ENCODE data around the gene CARM1.
"Not testable (repeated sequence)": the region's sequence is repeated elsewhere in the genome, so short reads cannot be mapped to it uniquely, and the experiment has no call there.

The CARM1 gene

GRCh38 chr19:10871711-10872545 lies 575 bp downstream of the CARM1 start:
- Histone ChIP-seq H2AFZ (ENCODE audit: low read depth, low read length) (peak overlapping the region; percentile 71), H3K4me3 (ENCODE audit: low read length) (peak overlapping the region; percentile 98), H3K9me3 (ENCODE audit: low read length) (no peaks in the 10 kb centered on the region), H3K4me1 (ENCODE audit: insufficient read depth, low read length) (peaks cover 17% of the 10 kb centered on the region), H3K27me3 (ENCODE audit: insufficient read depth, low read length) (no peaks in the 10 kb centered on the region), H3K36me3 (ENCODE audit: insufficient read depth, low read length) (peaks cover 5% of the 10 kb centered on the region)

- Histone ChIP-seq H3K4me3 (ENCODE audit: low read length) (peak overlapping the region; percentile 98), H3K4me1 (ENCODE audit: insufficient read depth, low read length) (peaks cover 18% of the 10 kb centered on the region), H3K36me3 (ENCODE audit: insufficient read depth, low read length) (peaks cover 5% of the 10 kb centered on the region), H3K9me3 (ENCODE audit: low read length) (no peaks in the 10 kb centered on the region), H2AFZ (ENCODE audit: low read depth, low read length) (peak overlapping the region; percentile 71), H3K27me3 (ENCODE audit: insufficient read depth, low read length) (no peaks in the 10 kb centered on the region)
These were observed 1.3 kb downstream of the CARM1 start for GRCh38 chr19:10872546-10873107.

GRCh38 chr19:10874024-10874423 lies 2.7 kb downstream of the CARM1 start:
- Histone ChIP-seq H3K4me3 (ENCODE audit: low read length) (no peak overlapping the region), H3K9me3 (ENCODE audit: low read length) (no peaks in the 10 kb centered on the region), H3K4me1 (ENCODE audit: insufficient read depth, low read length) (peaks cover 18% of the 10 kb centered on the region), H3K36me3 (ENCODE audit: insufficient read depth, low read length) (peaks cover 5% of the 10 kb centered on the region), H2AFZ (ENCODE audit: low read depth, low read length) (no peak overlapping the region), H3K27me3 (ENCODE audit: insufficient read depth, low read length) (no peaks in the 10 kb centered on the region)

- no peaks in the 10 kb centered on the region for H3K9me3 ChIP-seq (ENCODE audit: low read length)
- no peaks in the 10 kb centered on the region for H3K27me3 ChIP-seq (ENCODE audit: insufficient read depth, low read length)
- no peak overlapping the region for H2AFZ ChIP-seq (ENCODE audit: low read depth, low read length)
- H3K4me3 ChIP-seq (ENCODE audit: low read length): no peak overlapping the region
- peaks cover 35% of the 10 kb centered on the region for H3K4me1 ChIP-seq (ENCODE audit: insufficient read depth, low read length)
- H3K36me3 ChIP-seq (ENCODE audit: insufficient read depth, low read length): peaks cover 5% of the 10 kb centered on the region
These were observed 5.3 kb downstream of the CARM1 start for GRCh38 chr19:10876459-10877240.

GRCh38 chr19:10877608-10878007 lies 6.3 kb downstream of the CARM1 start:
- H3K36me3 ChIP-seq (ENCODE audit: insufficient read depth, low read length); H3K9me3 ChIP-seq (ENCODE audit: low read length); H3K4me3 ChIP-seq (ENCODE audit: low read length); H3K27me3 ChIP-seq (ENCODE audit: insufficient read depth, low read length); H2AFZ ChIP-seq (ENCODE audit: low read depth, low read length): not testable (repeated sequence)
- peaks cover 43% of the 10 kb centered on the region for H3K4me1 ChIP-seq (ENCODE audit: insufficient read depth, low read length)

- no peak overlapping the region for H3K4me3 ChIP-seq (ENCODE audit: low read length)
- H2AFZ ChIP-seq (ENCODE audit: low read depth, low read length): no peak overlapping the region
- H3K4me1 ChIP-seq (ENCODE audit: insufficient read depth, low read length): peaks cover 44% of the 10 kb centered on the region
- no peaks in the 10 kb centered on the region for H3K9me3 ChIP-seq (ENCODE audit: low read length)
- no peaks in the 10 kb centered on the region for H3K27me3 ChIP-seq (ENCODE audit: insufficient read depth, low read length)
- peaks cover 5% of the 10 kb centered on the region for H3K36me3 ChIP-seq (ENCODE audit: insufficient read depth, low read length)
These were observed 6.9 kb downstream of the CARM1 start for GRCh38 chr19:10878253-10878652.

GRCh38 chr19:10881403-10882107 lies 10.2 kb downstream of the CARM1 start:
- no peaks in the 10 kb centered on the region for H3K36me3 ChIP-seq (ENCODE audit: insufficient read depth, low read length)
- H3K9me3 ChIP-seq (ENCODE audit: low read length): no peaks in the 10 kb centered on the region
- no peak overlapping the region for H2AFZ ChIP-seq (ENCODE audit: low read depth, low read length)
- peaks cover 59% of the 10 kb centered on the region for H3K4me1 ChIP-seq (ENCODE audit: insufficient read depth, low read length)
- H3K27me3 ChIP-seq (ENCODE audit: insufficient read depth, low read length): no peaks in the 10 kb centered on the region
- no peak overlapping the region for H3K4me3 ChIP-seq (ENCODE audit: low read length)

- Histone ChIP-seq H3K36me3 (ENCODE audit: insufficient read depth, low read length) (no peaks in the 10 kb centered on the region), H3K27me3 (ENCODE audit: insufficient read depth, low read length) (no peaks in the 10 kb centered on the region), H3K9me3 (ENCODE audit: low read length) (no peaks in the 10 kb centered on the region), H3K4me3 (ENCODE audit: low read length) (no peak overlapping the region), H2AFZ (ENCODE audit: low read depth, low read length) (no peak overlapping the region), H3K4me1 (ENCODE audit: insufficient read depth, low read length) (peaks cover 59% of the 10 kb centered on the region)
These were observed 10.7 kb downstream of the CARM1 start for GRCh38 chr19:10882108-10882457.

- Histone ChIP-seq H3K36me3 (ENCODE audit: insufficient read depth, low read length) (no peaks in the 10 kb centered on the region), H2AFZ (ENCODE audit: low read depth, low read length) (no peak overlapping the region), H3K4me1 (ENCODE audit: insufficient read depth, low read length) (peaks cover 80% of the 10 kb centered on the region), H3K4me3 (ENCODE audit: low read length) (no peak overlapping the region), H3K27me3 (ENCODE audit: insufficient read depth, low read length) (no peaks in the 10 kb centered on the region), H3K9me3 (ENCODE audit: low read length) (no peaks in the 10 kb centered on the region)
These were observed 12.9 kb downstream of the CARM1 start for GRCh38 chr19:10884274-10884673.

- Histone ChIP-seq H3K4me3 (ENCODE audit: low read length) (no peak overlapping the region), H3K9me3 (ENCODE audit: low read length) (no peaks in the 10 kb centered on the region), H3K36me3 (ENCODE audit: insufficient read depth, low read length) (no peaks in the 10 kb centered on the region), H3K4me1 (ENCODE audit: insufficient read depth, low read length) (peaks cover 72% of the 10 kb centered on the region), H2AFZ (ENCODE audit: low read depth, low read length) (no peak overlapping the region), H3K27me3 (ENCODE audit: insufficient read depth, low read length) (no peaks in the 10 kb centered on the region)
These were observed 14.1 kb downstream of the CARM1 start for GRCh38 chr19:10885201-10886169.

GRCh38 chr19:10887616-10888367 lies 16.4 kb downstream of the CARM1 start:
- no peaks in the 10 kb centered on the region for H3K36me3 ChIP-seq (ENCODE audit: insufficient read depth, low read length)
- no peaks in the 10 kb centered on the region for H3K27me3 ChIP-seq (ENCODE audit: insufficient read depth, low read length)
- H3K9me3 ChIP-seq (ENCODE audit: low read length): no peaks in the 10 kb centered on the region
- peaks cover 69% of the 10 kb centered on the region for H3K4me1 ChIP-seq (ENCODE audit: insufficient read depth, low read length)
- H3K4me3 ChIP-seq (ENCODE audit: low read length): no peak overlapping the region
- H2AFZ ChIP-seq (ENCODE audit: low read depth, low read length): no peak overlapping the region

Data from neuron (in vitro differentiated cells).